ENCODE data around the gene GALNT6. TPM values are rescaled to one million over a fixed set of nuclear protein-coding genes. Genes with fewer than 3 reads are reported as not detected.

The GALNT6 gene
- total and polyA plus RNA-seq, 2 of the 13 experiments (the other 11 are each of a cell fraction or from before 2014, with no cell fraction given): 1.0 to 1.1 TPM

GRCh38 chr12:51409846-51410245, 18.6 kb upstream of the GALNT6 start (continued):
- no peak for TF ChIP-seq ZNF180 (CRISPR knock-in tag; IDR thresholded peaks at IDR 0.05; ENCODE audit: borderline replicate concordance, low read depth)

- H3K4me1 ChIP-seq (ENCODE audit: insufficient read depth, low read length): no peaks in the 10 kb centered on the region
- WGBS (ENCODE audit: low lambda C conversion rate): 58% methylated on average over 2 of the region's 4 CpGs
- in situ Hi-C loops (cut with HindIII; ENCODE audit: extremely low pct_ligation_motif_present, low pct_unique_long_range_greater_than_20kb) (no loop called here), intact Hi-C loops (cut with micrococcal nuclease; ENCODE audit: unreplicated experiment) (no loop called here)
- no peaks in the 10 kb centered on the region for H3K79me2 ChIP-seq (ENCODE audit: insufficient read depth, low read length)
- no peaks in the 10 kb centered on the region for H3K27me3 ChIP-seq (ENCODE audit: control insufficient read depth in 1 of 2, insufficient read depth in 2 of 2, low read length in 2 of 2)
- BruUV-seq (replicated peaks): no TSS peak
- CTCF ChIA-PET (ENCODE audit: low intra/inter-chr PET ratio, low total read pairs): no interaction called here
- no peak overlapping the region for H2AFZ ChIP-seq (ENCODE audit: low read length)
- no peak for TF ChIP-seq KAT7 (CRISPR knock-in tag; IDR thresholded peaks at IDR 0.05; ENCODE audit: borderline replicate concordance)
- TF ChIP-seq ZNF331 (CRISPR knock-in tag; IDR thresholded peaks at IDR 0.05): no peak
- no peak for TF ChIP-seq ZNF563 (CRISPR knock-in tag; IDR thresholded peaks at IDR 0.05)
- no peak for TF ChIP-seq KDM5B (CRISPR knock-in tag; IDR thresholded peaks at IDR 0.05; ENCODE audit: borderline replicate concordance)
- TF ChIP-seq JUND (CRISPR knock-in tag; IDR thresholded peaks at IDR 0.05): no peak
- no peak for TF ChIP-seq ZNF569 (CRISPR knock-in tag; IDR thresholded peaks at IDR 0.05; ENCODE audit: borderline replicate concordance)
- no peak for TF ChIP-seq ZNF792 (CRISPR knock-in tag; IDR thresholded peaks at IDR 0.05)
- no peak for TF ChIP-seq HDAC2 (CRISPR knock-in tag; IDR thresholded peaks at IDR 0.05)
- H3K9ac ChIP-seq (ENCODE audit: insufficient read depth, low read depth, low read length): no peak overlapping the region
- H4K20me1 ChIP-seq (ENCODE audit: insufficient read depth, low read length): no peaks in the 10 kb centered on the region
- H3K36me3 ChIP-seq (replicated peaks in 1 of 2; ENCODE audit: control insufficient read depth in 1 of 2, insufficient read depth in 2 of 2, low read length in 2 of 2): no peaks in the 10 kb centered on the region
- POLR2A ChIA-PET: no interaction called here
- no peak overlapping the region for H3K27ac ChIP-seq (ENCODE audit: extremely low read length, insufficient read depth, low read length)
- no peak for FAIRE-seq
- no peak for DNase-seq (ENCODE audit: low spot score)
- no peak for ATAC-seq
- H3K9me3 ChIP-seq (ENCODE audit: low read length): no peaks in the 10 kb centered on the region
- H3K4me2 ChIP-seq (ENCODE audit: low read depth, low read length): no peak overlapping the region
- no peak overlapping the region for H3K4me3 ChIP-seq (replicated peaks in 1 of 3; ENCODE audit: insufficient read depth in 1 of 3, low read depth in 2 of 3, low read length in 3 of 3)
These were observed 16.4 kb upstream of the GALNT6 start for GRCh38 chr12:51407604-51408003.

- Histone ChIP-seq H3K9ac (ENCODE audit: insufficient read depth, low read depth, low read length) (no peak overlapping the region), H3K27ac (ENCODE audit: extremely low read length, insufficient read depth, low read length) (no peak overlapping the region), H3K4me1 (ENCODE audit: insufficient read depth, low read length) (no peaks in the 10 kb centered on the region), H3K9me3 (ENCODE audit: low read length) (no peaks in the 10 kb centered on the region), H2AFZ (ENCODE audit: low read length) (no peak overlapping the region), H3K4me3 (replicated peaks in 1 of 3; ENCODE audit: insufficient read depth in 1 of 3, low read depth in 2 of 3, low read length in 3 of 3) (no peak overlapping the region), H4K20me1 (ENCODE audit: insufficient read depth, low read length) (no peaks in the 10 kb centered on the region), H3K79me2 (ENCODE audit: insufficient read depth, low read length) (no peaks in the 10 kb centered on the region), H3K36me3 (replicated peaks in 1 of 2; ENCODE audit: control insufficient read depth in 1 of 2, insufficient read depth in 2 of 2, low read length in 2 of 2) (no peaks in the 10 kb centered on the region), H3K4me2 (ENCODE audit: low read depth, low read length) (no peak overlapping the region), H3K27me3 (ENCODE audit: control insufficient read depth in 1 of 2, insufficient read depth in 2 of 2, low read length in 2 of 2) (no peaks in the 10 kb centered on the region)
- no peak for FAIRE-seq
- ChIA-PET CTCF (ENCODE audit: low intra/inter-chr PET ratio, low total read pairs) (no interaction called here), POLR2A (no interaction called here)
- intact Hi-C loops (cut with micrococcal nuclease; ENCODE audit: unreplicated experiment) (no loop called here), in situ Hi-C loops (cut with HindIII; ENCODE audit: extremely low pct_ligation_motif_present, low pct_unique_long_range_greater_than_20kb) (no loop called here)
- 58% methylated on average over 5 of the region's 5 CpGs for WGBS (ENCODE audit: low lambda C conversion rate)
- no peak for DNase-seq (ENCODE audit: low spot score)
- no TSS peak for BruUV-seq (replicated peaks)
- no peak for ATAC-seq
- TF ChIP-seq MYC (CRISPR knock-in tag; IDR thresholded peaks at IDR 0.05; ENCODE audit: borderline replicate concordance) (no peak), MIXL1 (CRISPR knock-in tag; IDR thresholded peaks at IDR 0.05) (no peak), THYN1 (CRISPR knock-in tag; IDR thresholded peaks at IDR 0.05; ENCODE audit: borderline replicate concordance, low read depth) (no peak), MTA1 (CRISPR knock-in tag; IDR thresholded peaks at IDR 0.05; ENCODE audit: borderline replicate concordance) (no peak), EEA1 (CRISPR knock-in tag; IDR thresholded peaks at IDR 0.05; ENCODE audit: borderline replicate concordance) (no peak), THAP8 (CRISPR knock-in tag; IDR thresholded peaks at IDR 0.05; ENCODE audit: borderline replicate concordance) (no peak), ZNF383 (CRISPR knock-in tag; IDR thresholded peaks at IDR 0.05; ENCODE audit: borderline replicate concordance) (no peak), HINFP (CRISPR knock-in tag; IDR thresholded peaks at IDR 0.05; ENCODE audit: low read depth) (no peak)
These were observed 15.7 kb upstream of the GALNT6 start for GRCh38 chr12:51406859-51407258.

All from HepG2 (cell line).